GM12801 (cell line): ENCODE results near the gene GOLPH3.

Source experiments
- CTCF ChIP-seq: IDR thresholded peaks from one replicate; pipeline ENCODE4 v1.5.1; 2011; ENCODE audit warnings: control low read depth; ENCODE audit not compliant: insufficient read length; ENCODE audit errors: extremely low read depth

The GOLPH3 gene

GRCh38 chr5:32143617-32144377, 30.3 kb downstream of the GOLPH3 start:
- TF ChIP-seq CTCF, result no peak

GRCh38 chr5:32138839-32139493, 35.2 kb downstream of the GOLPH3 start:
- no peak for TF ChIP-seq CTCF

GRCh38 chr5:32136342-32136741, 37.8 kb downstream of the GOLPH3 start:
- no peak for TF ChIP-seq CTCF

- TF ChIP-seq CTCF, result no peak
Observed at GRCh38 chr5:32135086-32135485, 39.0 kb downstream of the GOLPH3 start.

GRCh38 chr5:32132757-32133156, 41.4 kb downstream of the GOLPH3 start:
- TF ChIP-seq CTCF, result no peak

- TF ChIP-seq CTCF, result no peak
Observed at GRCh38 chr5:32131604-32132003, 42.5 kb downstream of the GOLPH3 start.

GRCh38 chr5:32130865-32131264, 43.3 kb downstream of the GOLPH3 start:
- TF ChIP-seq CTCF, result no peak
